ENCODE results near the gene TNFRSF8. TPM values are rescaled to one million over a fixed set of nuclear protein-coding genes. Genes with fewer than 3 reads are reported as not detected.
A peak's percentile ranks its signal among the peaks of the same experiment; 100 is the strongest.

TNFRSF8 gene
- total RNA-seq, 1 donor from 2014 or later, result not detected

DNA sequence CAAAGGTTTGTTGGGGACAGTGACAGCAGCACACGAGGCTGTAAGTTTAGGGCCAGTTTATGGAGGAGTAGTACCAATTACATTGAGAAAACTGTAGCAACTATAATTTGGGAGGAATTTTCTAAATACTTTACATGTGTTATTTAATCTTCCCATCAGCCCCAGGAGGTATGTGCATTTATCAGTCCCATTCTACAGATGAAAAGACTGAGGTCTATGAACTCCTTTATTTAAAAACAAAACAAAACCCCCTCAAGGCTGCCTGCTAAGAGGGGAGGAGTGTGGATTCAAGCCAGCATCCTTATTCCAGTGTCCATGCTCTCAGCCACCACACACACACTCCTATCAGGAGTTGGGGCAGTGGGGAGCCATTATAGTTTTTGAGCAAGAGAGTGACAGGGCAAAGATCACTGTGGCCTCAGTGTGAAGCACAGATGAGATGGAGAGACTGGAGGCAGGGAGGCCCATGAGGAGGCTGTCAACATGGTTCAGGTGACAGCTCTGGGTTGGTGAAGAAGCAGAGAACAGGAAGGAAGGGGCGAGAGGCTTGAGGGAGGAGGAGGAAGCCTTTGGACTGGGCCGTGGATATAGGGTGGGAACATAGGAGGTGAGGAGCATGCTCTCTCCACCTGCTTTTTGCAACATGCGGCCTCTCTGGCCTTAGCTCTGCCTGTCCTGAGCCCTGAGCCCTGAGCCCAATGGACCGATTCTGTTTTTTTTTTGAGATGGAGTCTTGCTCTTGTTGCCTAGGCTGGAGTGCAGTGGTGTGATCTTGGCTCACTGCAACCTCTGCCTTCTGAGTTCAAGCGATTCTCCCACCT, 113.4 kb downstream of the TNFRSF8 start:
- DNase-seq, result no peak

DNA sequence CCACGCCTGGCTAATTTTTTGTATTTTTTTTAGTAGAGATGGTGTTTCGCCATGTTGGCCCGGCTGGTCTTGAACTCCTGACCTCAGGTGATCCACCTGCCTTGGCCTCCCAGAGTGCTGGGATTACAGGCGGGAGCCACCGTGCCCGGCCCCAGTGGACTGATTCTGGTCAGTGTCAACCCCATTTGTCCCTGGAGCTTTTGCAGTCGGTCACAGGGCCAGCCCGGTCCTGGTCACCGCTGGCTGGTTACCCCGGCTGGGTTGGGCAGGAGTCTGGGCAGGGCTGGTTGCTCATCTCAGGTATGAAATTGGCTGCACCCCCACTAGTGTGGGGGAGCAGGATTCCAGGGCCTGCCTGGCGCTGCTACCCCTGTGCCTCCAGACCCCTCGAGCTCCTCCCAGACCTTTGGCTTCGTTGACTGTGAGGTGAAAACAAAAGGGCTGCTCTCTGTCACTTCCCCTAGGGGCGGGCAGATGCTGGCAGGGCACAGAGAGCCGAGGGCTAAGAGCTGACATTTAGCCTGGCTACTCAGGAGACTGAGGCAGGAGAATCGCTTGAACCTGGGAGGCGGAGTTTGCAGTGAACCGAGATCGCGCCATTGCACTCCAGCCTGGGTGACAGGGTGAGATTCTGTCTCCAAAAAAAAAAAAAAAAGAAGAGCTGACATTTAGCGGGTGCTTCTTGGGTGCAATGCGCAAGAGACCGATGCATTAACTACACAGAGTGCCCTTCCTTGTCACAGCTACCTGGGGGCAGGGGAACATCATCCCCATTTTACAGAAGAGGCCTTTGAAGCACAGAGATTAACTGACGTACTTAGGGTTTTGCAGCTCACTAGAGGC, 114.3 kb downstream of the TNFRSF8 start:
- no peak for DNase-seq

DNA sequence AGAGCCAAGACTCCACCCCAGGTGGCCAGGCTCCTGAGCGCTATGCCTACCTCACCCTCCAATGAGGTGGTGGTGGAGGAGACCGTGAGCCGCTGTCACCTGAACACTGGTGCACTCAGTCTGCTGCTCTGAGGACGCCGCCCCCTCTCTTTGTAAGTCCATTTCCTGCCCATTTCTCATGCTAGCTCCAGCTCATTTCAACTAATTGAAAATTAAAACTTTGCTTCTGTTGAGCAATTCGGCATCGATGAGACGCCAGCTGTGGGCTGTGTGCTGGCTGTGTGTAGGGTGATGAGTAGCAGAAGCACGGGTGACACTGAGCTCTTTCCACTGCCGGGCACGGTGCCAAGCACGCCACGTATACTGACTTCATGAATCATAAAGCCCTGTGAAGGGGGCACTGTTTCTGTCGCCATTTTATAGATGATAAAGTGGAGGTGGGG, 114.9 kb downstream of the TNFRSF8 start:
- DNase-seq, result peak; percentile 61

DNA sequence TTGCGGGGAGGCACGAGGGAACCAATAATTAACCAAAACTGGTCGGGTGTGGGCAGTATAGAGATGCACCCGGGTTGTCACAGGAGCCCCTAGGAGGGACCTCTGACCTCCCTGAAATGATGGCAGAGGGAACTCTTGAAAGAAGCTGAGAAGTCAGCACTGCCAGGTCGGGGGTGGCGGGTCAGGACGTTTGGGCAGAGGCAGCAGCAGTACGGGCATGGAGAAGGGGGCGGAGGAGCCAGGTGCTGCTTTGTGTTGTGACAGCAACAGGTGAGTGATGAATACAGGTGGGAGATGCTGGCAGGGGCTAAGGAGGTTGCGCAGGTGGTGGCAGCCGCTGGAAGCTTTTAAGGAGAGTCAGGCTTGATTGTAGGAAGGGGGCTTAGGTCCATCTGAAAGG, 115.4 kb downstream of the TNFRSF8 start:
- no peak for DNase-seq

DNA sequence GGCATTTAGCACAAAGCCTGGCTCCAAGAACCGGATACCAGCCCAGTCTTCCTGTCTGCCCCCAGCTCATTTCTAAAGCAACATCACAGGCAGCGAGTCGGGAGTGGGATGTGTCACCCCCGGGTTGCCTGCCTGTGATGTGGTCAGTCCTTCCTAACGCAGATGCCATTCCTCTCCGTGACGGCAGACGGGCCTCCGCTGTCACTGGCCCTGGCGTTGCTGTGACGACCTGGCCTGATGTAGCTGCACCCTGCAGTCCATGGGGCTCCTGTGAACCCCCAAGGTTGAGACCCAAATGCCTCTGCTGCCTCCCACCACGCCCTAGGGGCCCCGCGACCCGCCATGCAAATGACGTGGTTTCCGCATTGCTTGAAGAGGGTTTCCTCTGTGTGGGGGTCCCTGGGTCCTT, 116.0 kb downstream of the TNFRSF8 start:
- no peak for DNase-seq

DNA sequence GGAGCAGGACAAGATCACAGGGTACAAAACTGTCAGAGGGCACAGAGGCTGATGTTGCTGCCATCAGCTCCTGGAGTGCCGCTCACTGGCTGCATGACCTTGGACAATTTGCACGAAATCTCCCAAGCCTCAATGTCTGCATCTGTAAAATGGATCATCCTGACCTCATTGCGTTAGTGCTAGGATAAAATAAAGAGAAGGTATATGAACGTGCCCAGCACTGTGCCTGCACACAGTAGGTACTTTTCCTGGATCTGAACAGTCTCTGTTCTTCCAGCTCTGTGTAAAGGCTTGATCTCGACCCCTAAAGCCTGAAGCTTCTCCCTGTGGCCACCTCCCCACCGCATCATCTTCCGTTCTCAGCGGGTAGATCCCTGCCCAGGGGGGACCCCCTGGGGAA, 116.6 kb downstream of the TNFRSF8 start:
- DNase-seq, result no peak

DNA sequence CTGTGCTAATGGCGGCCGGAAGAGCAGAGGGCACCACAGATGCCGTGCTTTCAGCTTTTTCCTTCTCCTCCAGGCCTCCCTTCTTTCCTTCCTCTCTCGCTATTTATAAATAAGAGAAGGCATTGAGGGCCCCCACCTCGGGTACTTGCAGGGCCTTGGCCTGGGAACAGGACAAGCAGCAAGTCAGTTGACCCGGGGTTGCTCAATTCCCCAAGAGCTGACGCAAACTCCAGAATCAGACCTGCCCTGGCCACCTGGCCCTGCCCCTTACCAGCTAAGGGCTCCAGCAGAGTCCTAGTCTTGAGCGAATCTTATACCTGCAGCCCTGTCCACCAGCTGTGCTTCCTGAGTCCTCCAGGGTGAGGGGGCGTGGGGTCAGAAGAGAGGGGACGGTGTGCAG, 117.2 kb downstream of the TNFRSF8 start:
- no peak for DNase-seq

DNA sequence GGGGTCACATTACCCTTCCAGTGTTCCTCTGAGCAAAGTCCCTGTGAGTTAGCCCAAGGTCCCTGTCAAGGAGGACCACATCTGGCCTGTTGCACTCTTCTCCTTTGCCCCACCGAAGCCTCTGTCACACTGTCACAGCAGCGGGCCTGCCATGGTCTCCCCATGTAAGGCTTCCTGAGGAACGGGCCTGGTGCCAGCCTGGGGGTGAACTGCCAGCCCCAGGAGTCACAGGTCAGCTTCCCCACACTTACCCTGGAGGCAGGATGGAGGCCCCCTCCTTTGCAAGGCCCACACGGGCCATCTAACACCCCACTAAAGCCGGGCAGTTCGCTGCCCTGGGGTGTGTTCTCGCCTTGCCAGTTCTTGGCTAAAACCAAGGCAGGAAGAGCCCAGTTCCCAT, 117.8 kb downstream of the TNFRSF8 start:
- no peak for DNase-seq

DNA sequence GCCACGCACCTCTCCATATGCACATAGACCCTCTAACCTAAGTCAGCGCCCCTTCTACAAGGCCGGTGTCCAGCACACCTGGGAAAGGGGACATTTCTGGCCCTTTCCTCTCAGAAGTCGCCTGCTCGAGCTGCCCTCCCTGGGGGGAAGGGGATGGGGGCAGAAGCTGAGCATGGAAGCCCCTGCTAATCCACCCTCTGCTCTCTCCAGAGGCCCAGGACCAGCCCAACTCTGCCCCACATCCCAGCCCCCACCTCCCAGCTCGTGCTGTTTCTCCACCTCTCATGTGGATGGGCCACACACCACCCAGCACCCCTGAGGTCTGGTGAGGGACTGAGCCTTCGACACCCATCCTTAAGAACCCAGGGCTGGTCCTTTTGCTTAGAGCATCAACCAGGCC, 118.5 kb downstream of the TNFRSF8 start:
- no peak for DNase-seq

DNA sequence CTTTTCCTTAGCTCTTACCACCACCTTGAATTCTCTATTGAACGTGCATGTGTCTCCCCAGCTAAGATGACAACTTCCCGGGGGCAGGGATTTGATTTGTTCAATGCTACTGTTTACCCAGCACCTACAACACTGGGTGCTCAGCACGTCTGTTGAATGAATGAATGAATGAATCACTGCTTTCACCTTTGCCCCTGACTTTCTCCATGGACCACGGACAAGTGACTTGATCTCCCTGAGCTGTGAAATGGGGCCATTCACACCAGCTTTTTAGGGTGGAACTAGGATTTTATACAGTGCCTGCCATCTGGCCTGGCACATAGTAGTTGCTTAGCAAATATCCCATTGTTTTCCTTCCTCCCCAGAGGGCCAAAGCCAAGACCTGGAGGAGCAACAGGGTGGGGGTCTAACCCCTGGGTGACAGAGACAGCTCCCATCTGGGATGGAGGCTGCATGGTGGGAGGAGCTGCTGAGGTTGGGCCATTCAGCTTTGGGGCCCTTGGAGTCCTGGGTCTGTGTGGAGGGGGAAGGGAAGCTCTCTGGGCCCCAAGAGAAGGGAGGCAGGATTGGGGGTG, 119.4 kb downstream of the TNFRSF8 start:
- DNase-seq, result no peak

DNA sequence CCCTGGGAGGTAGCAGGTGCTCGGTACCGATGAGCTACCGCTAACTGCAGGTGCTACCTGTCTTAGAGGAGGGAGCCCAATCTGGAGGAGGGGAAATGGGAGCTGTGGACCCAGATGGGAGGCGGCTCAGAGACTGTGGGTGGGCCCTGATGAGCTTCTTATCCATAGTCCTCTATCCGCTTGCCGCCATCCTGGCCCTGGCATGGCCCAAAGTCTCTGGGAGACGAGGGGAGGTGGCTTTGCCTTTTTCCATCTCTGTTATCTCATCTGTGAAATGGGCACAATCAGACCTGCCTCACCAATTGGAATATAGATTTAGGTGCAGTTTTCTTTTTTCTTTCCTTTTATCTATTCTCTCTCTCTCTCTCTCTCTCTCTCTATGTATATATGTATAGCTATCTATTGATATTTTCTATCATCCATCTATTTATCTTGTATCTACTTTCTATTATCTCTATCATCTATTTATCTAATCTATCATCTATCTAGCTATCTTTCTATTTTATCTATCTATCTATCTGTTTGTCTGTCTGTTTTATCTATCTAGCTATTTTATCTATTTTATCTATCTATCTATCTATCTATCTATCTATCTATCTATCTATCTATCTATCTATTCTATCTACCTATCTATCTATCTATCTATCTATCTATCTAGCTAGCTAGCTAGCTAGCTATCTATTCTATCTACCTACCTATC, 120.1 kb downstream of the TNFRSF8 start:
- DNase-seq, result no peak

DNA sequence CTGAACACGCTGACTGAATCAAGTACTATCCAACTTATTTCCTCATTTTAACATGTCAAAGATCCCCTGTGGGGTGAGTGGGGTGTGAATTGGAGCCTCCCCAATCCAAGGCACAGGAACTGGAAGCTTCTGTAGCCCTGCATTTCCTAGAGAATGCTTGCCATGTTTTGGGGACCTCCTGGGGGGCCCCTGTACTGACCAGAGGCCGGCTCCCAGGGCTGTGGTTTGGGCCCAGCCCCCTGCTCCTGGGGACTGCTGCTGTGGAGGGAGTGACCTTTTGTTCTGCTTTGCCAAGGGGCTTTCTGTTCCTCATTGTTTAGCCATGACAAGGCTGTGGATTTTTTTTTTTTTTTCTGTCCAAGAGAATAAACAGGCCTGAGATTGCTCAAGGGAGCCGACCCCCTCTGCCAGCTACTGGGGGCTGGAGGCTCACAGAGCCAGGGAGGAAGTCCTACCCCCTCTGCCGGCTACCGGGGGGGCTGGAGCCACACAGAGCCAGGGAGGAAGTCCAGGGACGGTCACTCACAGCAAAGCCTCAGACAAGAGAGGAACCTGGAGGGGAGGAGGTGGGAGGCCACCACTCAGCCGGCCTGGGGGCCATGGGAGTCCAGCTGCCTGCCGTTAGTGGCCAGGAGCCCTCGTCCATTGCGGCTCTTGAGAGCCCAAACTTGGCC, 121.0 kb downstream of the TNFRSF8 start:
- peak; percentile 70 for DNase-seq

DNA sequence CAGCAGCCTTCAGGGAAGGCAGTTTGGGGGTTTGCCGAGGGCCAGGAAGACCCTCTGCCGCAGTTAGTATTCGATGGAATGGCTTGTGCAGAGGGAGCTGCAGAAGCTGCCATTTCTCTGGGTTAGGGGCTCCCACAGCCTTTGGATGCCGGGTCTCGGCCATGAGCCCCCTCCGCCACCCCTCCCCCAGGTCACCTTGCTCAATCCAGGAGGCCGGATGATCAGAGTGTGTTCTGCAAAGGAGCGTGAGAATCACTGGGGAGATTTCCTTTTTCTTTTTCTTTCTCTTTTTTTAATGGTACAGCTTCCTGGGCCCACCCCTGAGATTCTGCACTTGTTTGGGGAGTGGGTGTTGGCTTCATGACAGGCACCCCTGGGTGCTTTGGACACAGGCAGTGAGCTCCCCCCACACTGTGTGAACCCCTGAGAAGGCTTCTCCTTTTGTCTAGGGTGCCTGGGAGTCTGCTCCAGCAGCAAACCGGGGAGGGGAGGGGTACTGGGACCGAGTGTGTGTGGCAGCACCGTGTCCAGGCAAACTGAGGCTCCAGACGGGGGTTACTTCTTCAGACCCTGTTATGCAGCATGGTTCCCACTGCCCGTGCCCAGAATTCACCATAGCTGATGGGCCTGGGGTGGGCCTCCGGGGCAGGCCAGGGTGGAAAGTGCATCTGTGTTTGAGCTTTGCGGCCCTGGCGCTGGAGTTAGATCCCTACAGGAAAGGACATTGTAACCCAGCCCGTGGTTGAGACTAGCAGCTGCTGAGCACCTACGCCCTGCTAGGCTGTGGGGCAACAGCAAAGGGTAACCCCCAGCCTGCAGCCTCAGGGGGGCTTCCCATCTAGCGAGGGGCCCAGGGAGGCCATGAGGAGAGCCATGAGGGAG, 122.2 kb downstream of the TNFRSF8 start:
- peak; percentile 39 for DNase-seq

DNA sequence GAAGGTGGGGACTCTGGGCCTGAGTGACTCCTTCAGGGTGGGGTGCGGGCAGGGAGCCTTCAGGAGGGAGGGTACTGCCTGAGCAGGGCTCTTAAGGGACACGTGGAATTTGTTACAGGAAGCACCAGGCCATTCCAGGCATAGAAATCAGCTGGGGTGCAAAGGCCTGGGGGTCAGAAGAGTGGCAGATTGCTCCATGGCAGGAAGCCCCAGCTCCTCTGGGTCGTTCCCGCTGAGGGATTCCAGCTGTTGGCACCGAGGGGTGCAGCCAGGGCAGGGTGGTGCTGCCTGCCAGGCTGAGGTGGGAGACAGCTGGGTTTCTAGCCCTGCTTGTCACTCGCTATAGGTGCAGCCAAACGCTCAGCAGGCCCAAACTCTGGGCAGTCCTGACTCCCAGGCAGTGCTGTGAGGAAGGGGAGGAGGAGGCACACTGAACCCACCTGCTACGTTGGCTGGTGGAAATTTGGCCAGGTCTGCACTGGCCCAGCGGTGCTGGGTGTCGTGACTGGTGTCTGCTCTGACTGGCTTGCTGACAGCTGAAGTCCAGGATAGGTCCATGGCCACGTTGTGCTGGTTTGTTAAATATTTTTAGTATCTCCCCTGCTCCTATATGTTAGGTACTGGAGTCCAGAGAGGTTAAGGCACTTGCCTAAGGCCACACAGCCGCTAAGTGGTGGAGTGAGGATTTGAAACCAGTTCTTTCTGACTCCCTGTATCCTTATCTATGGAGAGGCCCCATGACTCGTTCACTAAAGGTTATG, 123.0 kb downstream of the TNFRSF8 start:
- no peak for DNase-seq

DNA sequence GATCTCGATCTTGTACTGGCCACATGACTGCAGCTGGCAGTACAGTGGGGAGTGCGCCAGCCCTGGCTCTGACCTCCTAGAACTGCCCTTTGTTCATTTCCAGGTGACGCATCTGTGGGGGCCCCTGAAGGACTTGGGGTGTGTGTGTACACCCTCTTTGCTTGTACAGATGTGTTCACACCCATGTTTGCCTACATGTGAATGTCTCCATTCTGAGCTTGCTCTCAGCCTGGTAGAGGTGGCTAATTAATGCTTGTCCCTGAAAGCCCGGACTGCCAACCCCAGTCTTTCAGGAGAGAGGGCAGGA, 123.5 kb downstream of the TNFRSF8 start:
- DNase-seq, result no peak

DNA sequence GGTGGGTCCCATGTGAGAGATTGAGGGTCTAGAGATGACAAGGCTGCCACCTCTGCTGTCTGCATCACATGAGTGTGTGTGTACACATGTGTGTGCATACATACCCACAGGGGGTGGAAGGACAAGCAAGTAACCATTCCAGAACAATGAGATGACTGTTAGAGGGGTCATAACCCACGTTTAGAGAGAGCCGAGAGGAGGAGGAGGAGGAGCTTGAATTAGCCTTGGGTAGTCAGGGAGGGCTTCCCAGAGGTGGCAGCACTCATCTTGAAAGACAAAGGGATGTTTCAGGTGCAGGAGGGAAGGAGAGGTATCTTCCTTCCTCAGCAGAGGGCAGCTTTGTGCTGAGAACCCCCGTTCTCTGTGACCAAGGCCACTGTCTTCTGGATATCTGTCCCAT, 125.0 kb downstream of the TNFRSF8 start:
- no peak for DNase-seq

DNA sequence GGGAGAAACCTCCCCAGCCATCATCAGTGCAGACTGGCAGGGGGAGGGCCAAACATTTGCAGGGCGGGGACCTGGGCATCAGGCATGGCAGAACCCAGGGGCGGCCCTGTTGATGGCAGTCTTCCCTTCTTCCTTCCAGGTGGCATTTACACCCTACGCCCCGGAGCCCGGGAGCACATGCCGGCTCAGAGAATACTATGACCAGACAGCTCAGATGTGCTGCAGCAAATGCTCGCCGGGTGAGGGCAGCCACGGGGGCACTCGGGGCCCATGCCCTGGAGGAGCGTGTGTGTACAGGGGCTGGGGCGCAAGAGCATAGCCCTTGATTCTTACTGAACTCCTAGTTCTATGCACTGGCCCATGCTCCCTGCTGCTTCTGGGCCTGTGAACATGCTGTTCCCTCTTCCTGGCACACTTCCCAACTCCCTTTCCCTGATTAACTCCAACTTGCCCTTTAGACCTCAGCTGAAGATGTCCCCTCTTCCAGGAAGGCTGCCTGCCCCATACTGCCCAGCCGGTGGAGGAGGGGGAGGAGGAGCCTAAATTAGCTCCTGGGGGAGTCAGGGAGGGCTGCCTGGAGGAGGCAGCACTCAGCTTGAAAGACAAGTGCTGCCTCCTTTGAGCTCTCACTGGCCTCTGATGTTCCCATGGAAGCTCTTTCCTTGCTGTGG, 125.7 kb downstream of the TNFRSF8 start:
- DNase-seq, result no peak

DNA sequence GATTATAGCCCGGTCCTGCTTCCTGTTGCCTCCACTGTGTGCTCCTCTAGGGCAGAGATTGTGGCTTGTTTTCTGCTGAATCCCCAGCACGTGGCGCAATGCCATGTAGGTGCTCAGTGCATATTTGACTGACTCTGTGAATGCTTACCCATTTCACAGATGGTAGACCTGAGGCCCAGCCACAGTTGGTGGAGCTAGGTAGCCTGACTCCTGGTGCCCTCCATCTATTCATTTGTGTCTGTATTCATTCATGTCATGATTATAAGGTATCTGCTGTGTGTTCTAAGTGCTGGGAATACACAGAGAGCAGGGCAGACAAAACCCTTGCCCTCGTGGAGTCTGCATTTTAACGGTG, 126.2 kb downstream of the TNFRSF8 start:
- DNase-seq, result no peak

DNA sequence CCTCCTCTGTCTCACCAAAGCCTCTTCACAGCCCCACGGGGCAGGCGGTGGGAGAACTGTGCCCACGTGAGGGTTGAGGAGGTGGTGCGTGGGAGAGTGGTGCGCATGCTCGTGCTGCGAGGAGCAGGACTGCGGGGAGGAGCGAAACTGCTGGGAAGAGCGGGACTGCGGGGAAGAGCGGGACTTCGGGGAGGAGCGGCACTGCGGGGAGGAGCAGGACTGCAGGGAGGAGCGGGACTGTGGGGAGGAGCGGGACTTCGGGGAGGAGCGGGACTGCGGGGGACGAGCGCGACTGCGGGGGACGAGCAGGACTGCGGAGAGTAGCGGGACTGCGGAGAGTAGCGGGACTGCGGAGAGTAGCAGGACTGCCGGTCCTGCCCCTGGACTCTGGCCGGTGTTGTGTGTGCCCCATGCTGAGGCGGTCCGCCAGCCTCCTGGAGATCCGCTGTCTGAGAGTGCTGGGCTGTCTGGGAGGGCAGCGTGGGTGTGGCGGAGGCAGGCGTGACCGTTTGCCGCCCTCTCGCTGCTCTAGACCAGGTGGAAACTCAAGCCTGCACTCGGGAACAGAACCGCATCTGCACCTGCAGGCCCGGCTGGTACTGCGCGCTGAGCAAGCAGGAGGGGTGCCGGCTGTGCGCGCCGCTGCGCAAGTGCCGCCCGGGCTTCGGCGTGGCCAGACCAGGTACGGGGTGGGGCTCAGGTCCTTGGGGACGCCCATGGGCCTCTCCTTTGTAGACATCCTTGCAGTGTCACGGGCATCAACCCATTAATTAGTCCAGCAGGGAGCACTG, 128.3 kb downstream of the TNFRSF8 start:
- DNase-seq, result no peak
